Activated CD4-positive, alpha-beta T cell treated with anti-CD3 and anti-CD28 coated beads, Interleukin-2, amount 10 ng/mL, durations not matched to agents 24 days and 14 days (primary cell): ENCODE measurements around the gene FGGY. TPM values are rescaled to one million over a fixed set of nuclear protein-coding genes. Genes with fewer than 3 reads are reported as not detected.
"Not testable (repeated sequence)": the region's sequence is repeated elsewhere in the genome, so short reads cannot be mapped to it uniquely, and the experiment has no call there.

Experiments used
- DNase-seq: peaks from one replicate; pipeline ENCODE4 v3.0.0; 2022
- H3K27ac Mint-ChIP-seq: one replicate; pipeline ENCODE4 v1.8.0; 2022; ENCODE audit warnings: mild to moderate bottlenecking, mixed read lengths
- H3K27me3 Mint-ChIP-seq: one replicate; pipeline ENCODE4 v1.8.0; 2022; ENCODE audit warnings: mixed read lengths
- H3K36me3 Mint-ChIP-seq: one replicate; pipeline ENCODE4 v1.8.0; 2022; ENCODE audit warnings: low read depth, mild to moderate bottlenecking, mixed read lengths
- H3K4me1 Mint-ChIP-seq: one replicate; pipeline ENCODE4 v1.8.0; 2021; ENCODE audit warnings: mixed read lengths
- H3K4me3 Mint-ChIP-seq: one replicate; pipeline ENCODE4 v1.8.0; 2022; ENCODE audit warnings: mild to moderate bottlenecking, moderate library complexity, mixed read lengths
- H3K9me3 Mint-ChIP-seq: one replicate; pipeline ENCODE4 v1.8.0; 2021; ENCODE audit warnings: mixed read lengths
- intact Hi-C: fragments of 100-400 bp; cut with micrococcal nuclease; formaldehyde crosslinking; loops from one replicate; pipeline ENCODE4 v1.15.1; 2023
- total RNA-seq: library from RNA; stranded (reverse); gene quantifications from 2 replicates; pipeline ENCODE4 v1.2.3, GENCODE V29; 2022

The FGGY gene
- total RNA-seq, 1 donor from 2014 or later = 8.1 TPM

DNA sequence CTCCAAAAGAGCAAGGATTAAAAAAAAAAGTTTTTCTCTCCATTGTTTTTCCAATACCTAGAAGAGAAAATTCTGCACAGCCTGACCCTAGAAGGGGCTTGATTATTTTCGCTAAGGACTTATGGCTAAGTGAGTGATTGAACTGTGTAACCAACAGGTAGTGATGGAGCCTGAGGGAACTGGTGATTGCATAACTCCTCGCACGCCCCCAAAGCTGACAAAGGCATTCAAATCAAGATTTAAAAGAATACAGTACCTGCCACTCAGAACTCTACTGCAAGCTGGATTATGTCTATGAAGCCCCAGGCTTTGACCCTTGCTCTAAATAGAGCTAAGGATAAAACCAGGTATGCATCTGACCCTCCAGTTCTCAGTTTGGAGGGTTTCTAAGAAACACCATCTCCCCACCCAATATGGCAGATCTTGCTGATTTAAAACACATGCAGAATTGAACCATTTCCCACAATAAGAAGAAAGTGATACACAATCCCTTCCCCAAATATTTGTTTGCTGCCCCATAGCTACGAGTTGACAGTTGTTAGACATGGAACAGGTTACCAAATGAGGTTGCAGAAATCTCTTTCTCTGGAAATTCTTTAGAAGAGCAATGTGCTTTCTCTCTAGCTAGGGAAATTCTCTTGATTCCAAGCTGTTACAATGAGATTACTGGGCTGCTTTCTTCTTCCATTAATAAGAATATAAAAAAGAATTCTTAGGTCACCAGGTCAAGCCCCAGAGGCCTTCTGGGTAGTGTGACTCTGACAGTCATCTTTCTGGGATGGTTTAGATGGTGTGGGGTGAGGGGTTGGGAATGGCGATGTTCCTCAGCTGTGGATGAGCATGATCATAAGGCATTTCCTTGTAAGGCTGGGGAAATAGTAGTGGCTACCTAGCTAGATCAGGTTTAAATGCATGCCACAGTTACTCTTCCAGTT, 35.1 kb downstream of the FGGY start:
- Mint-ChIP-seq H3K4me3 (no peak overlapping the region), H3K27ac (peak overlapping the region; percentile 80), H3K4me1 (peaks cover 35% of the 10 kb centered on the region), H3K27me3 (no peaks in the 10 kb centered on the region), H3K9me3 (peaks cover 6% of the 10 kb centered on the region), H3K36me3 (peaks cover 9% of the 10 kb centered on the region)
- DNase-seq = no peak
- intact Hi-C loops = loop anchor here (2.0 to 5.0 kb wide), 3 partner anchors 145 to 323 kb away; no protein-coding TSS in a partner anchor

DNA sequence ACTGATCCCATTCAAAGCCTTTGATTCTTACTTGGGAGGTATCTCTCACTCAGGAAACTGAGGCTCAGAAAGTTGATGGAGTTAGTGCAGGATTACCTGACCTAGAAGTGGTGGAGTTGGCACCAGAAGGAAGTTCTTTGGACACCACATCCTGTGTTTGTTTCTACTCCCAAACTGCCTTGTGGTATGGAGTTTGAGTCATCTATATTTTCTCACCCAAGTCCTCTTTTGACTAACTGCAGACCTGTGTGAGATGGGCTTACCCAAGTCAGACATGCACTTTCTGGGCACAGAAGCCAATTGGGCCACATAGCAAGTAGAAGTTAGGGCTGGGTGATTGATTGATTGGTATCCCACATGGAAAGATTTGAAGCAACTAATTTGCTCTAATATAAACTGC, 36.1 kb downstream of the FGGY start:
- intact Hi-C loops = loop anchor here (1.0 to 5.0 kb wide), 6 partner anchors 22 to 324 kb away; partner anchors contain the start of gene FGGY
- H3K4me3 Mint-ChIP-seq = peak overlapping the region; percentile 35

GRCh38 chr1:59333626-59334277, 36.9 kb downstream of the FGGY start:
- no peaks in the 10 kb centered on the region for H3K27me3 Mint-ChIP-seq
- peaks cover 5% of the 10 kb centered on the region for H3K9me3 Mint-ChIP-seq
- peak overlapping the region; percentile 80 for H3K27ac Mint-ChIP-seq
- DNase-seq = peak; percentile 66
- peak overlapping the region; percentile 35 for H3K4me3 Mint-ChIP-seq
- peaks cover 7% of the 10 kb centered on the region for H3K36me3 Mint-ChIP-seq
- peaks cover 23% of the 10 kb centered on the region for H3K4me1 Mint-ChIP-seq
- intact Hi-C loops = loop anchor here (1.0 to 5.0 kb wide), 6 partner anchors 22 to 325 kb away; partner anchors contain the start of gene FGGY

More for the DNA sequence above, 36.1 kb downstream of the FGGY start:
- Mint-ChIP-seq H3K27me3 (no peaks in the 10 kb centered on the region), H3K9me3 (peaks cover 5% of the 10 kb centered on the region), H3K4me1 (peaks cover 30% of the 10 kb centered on the region), H3K36me3 (peaks cover 8% of the 10 kb centered on the region), H3K27ac (peak overlapping the region; percentile 80)
- peak; percentile 76 for DNase-seq

DNA sequence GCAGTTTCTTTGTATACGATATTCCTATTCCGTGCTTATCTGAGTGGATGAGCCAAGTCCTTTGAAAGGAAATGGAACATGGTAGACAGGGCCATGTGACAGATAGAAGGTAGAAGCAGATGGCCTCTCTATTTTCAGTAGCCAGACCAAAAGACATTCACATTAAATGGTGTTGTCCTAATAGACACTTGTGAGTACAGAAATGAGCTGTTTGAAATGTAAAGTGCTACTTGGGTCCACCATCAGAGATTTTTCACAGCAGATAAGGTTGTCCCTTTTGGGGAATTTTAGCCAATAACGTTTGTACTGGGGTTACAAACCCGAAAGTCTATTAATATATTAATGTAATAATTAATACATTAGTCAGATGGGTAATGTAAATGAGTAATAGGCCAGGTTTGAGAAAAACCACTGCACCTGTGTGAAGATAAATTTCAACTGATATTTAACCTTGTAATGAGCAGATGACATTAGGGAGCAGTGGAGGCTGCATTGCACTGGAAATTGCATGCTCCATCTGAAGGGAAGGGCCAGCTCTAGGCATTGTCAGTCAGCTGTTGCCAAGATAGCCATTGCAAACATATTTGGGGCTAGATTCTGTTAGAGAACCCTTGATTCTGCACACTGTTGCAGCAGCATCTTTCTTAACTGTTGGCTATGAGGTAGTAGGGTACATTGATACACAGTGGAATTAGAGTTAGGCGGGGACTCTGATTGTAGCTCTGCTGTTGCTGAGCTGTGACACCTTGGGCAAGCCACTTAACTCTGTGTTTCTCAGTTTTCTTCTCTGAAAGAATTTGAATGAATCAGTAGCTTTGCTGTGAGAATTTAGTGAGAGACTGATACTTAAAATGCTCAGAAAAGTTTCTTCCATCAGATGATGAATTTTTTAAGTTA, 43.8 kb downstream of the FGGY start:
- Mint-ChIP-seq H3K27ac (no peak overlapping the region), H3K36me3 (peaks cover 3% of the 10 kb centered on the region), H3K4me3 (no peak overlapping the region), H3K27me3 (no peaks in the 10 kb centered on the region), H3K4me1 (no peaks in the 10 kb centered on the region), H3K9me3 (no peaks in the 10 kb centered on the region)
- intact Hi-C loops = no loop called here
- DNase-seq = no peak

GRCh38 chr1:59342801-59343575, 46.1 kb downstream of the FGGY start:
- intact Hi-C loops = no loop called here
- Mint-ChIP-seq H3K9me3 (no peaks in the 10 kb centered on the region), H3K4me1 (no peaks in the 10 kb centered on the region), H3K27ac (no peak overlapping the region), H3K36me3 (peaks cover 6% of the 10 kb centered on the region), H3K4me3 (no peak overlapping the region), H3K27me3 (no peaks in the 10 kb centered on the region)
- no peak for DNase-seq

DNA sequence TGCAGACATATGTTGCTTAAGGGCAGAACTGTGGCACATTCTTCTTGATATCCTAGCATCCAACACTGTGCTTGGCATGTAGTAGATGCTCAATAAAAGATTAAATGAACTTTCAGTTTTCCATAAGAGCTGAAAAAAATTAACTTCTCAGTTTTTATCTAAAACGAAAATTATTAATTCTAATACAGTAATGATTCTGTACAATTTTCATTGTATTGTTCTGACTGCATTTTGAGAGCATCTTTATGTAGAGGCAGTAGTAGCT, 46.6 kb downstream of the FGGY start:
- H3K4me1 Mint-ChIP-seq = no peaks in the 10 kb centered on the region
- no peak overlapping the region for H3K4me3 Mint-ChIP-seq
- no peaks in the 10 kb centered on the region for H3K9me3 Mint-ChIP-seq
- intact Hi-C loops = no loop called here
- no peak for DNase-seq
- peaks cover 6% of the 10 kb centered on the region for H3K36me3 Mint-ChIP-seq
- H3K27me3 Mint-ChIP-seq = no peaks in the 10 kb centered on the region
- H3K27ac Mint-ChIP-seq = no peak overlapping the region

DNA sequence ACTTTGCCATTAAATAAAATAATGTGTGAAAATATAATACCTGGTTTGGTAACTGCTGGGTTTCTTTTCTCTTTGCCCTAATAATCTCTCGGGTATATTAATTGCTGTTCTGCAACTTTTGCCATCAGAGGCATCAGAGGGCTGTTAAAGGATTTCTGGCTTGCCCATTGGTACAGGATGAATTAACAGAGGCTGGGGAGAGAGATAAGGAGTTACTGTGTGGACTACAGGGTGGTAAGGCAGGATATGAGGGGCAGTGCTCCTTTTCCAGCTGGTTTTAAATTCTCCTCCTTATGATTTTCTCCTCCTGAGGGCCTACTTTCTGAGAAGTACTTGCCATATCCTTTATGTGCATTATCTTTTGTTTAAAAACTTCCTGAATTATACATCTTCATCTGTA, 48.3 kb downstream of the FGGY start:
- Mint-ChIP-seq H3K27ac (no peak overlapping the region), H3K9me3 (no peaks in the 10 kb centered on the region), H3K27me3 (no peaks in the 10 kb centered on the region), H3K36me3 (peaks cover 6% of the 10 kb centered on the region), H3K4me3 (no peak overlapping the region), H3K4me1 (peaks cover under 1% of the 10 kb centered on the region)
- DNase-seq = no peak
- intact Hi-C loops = no loop called here

DNA sequence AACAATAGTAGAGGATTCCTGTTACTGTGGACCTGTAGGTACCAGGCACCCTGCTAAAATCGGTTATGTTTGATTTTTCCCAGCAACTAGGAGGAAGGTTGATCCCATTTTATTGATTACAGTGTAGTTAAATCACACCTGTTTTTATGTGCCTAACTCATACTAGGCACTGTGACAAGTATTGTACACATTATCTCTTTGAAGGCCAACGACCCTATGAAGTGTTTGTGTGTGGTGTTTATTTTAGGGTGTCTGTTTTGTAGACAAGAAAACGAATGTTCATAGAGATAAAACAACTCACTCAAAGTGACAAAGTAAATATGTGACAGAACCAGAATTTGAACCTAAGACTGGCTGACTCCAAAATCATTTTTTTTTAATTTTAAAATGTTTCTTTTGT, 49.5 kb downstream of the FGGY start:
- peaks cover 7% of the 10 kb centered on the region for H3K4me1 Mint-ChIP-seq
- H3K27me3 Mint-ChIP-seq = no peaks in the 10 kb centered on the region
- intact Hi-C loops = no loop called here
- H3K4me3 Mint-ChIP-seq = no peak overlapping the region
- peaks cover 6% of the 10 kb centered on the region for H3K36me3 Mint-ChIP-seq
- H3K27ac Mint-ChIP-seq = no peak overlapping the region
- DNase-seq = no peak
- no peaks in the 10 kb centered on the region for H3K9me3 Mint-ChIP-seq

DNA sequence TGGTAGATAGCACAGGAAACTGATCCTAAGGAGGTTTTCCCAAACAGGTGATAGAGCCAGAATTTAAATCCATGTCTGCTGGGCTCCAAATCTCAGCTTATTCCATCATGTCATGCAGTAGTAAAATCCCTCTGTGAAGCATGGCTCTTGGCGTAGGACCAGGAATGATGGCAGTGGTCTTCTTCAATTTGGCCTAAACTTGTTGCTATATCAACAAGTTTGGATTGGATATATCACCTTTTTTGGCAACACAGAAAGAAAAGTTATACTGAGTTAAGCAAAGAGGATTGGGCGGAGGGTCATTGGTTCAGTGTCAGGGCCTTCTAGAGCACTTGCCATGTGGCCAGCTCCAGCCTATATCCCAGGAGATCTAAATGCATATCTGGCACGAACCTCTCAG, 52.2 kb downstream of the FGGY start:
- Mint-ChIP-seq H3K4me1 (peaks cover 8% of the 10 kb centered on the region), H3K9me3 (no peaks in the 10 kb centered on the region), H3K36me3 (peaks cover 6% of the 10 kb centered on the region), H3K4me3 (no peak overlapping the region), H3K27me3 (no peaks in the 10 kb centered on the region), H3K27ac (no peak overlapping the region)
- no peak for DNase-seq
- intact Hi-C loops = no loop called here

DNA sequence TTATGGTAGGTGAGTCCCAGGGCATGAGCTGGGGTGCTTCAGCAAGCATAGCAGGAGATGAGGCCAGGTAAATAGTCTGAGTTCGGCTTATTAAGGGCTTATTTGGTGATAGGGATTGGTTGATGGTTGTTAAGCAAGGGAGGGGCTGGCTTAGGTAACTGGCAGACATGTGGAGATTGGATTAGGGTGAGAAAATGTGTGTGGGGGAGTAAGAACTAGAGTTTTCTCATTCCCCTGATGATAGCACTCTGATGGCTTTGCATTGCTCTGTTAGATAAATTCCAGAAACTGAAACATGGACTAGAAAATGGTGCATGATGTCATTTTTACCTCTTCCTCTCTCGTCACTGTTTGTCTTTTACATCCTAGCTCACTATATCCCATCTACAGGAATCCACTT, 53.6 kb downstream of the FGGY start:
- peaks cover 6% of the 10 kb centered on the region for H3K36me3 Mint-ChIP-seq
- peaks cover 14% of the 10 kb centered on the region for H3K4me1 Mint-ChIP-seq
- H3K4me3 Mint-ChIP-seq = no peak overlapping the region
- DNase-seq = no peak
- H3K27ac Mint-ChIP-seq = no peak overlapping the region
- intact Hi-C loops = loop anchor here (10.0 kb wide), 1 partner anchor 124 kb away; no protein-coding TSS in a partner anchor
- no peaks in the 10 kb centered on the region for H3K27me3 Mint-ChIP-seq
- no peaks in the 10 kb centered on the region for H3K9me3 Mint-ChIP-seq

GRCh38 chr1:59352065-59352464, 55.2 kb downstream of the FGGY start:
- no peaks in the 10 kb centered on the region for H3K9me3 Mint-ChIP-seq
- no peaks in the 10 kb centered on the region for H3K27me3 Mint-ChIP-seq
- peaks cover 14% of the 10 kb centered on the region for H3K4me1 Mint-ChIP-seq
- no peak for DNase-seq
- intact Hi-C loops = loop anchor here (10.0 kb wide), 1 partner anchor 123 kb away; no protein-coding TSS in a partner anchor
- H3K4me3 Mint-ChIP-seq = no peak overlapping the region
- peaks cover 2% of the 10 kb centered on the region for H3K36me3 Mint-ChIP-seq
- H3K27ac Mint-ChIP-seq = no peak overlapping the region

DNA sequence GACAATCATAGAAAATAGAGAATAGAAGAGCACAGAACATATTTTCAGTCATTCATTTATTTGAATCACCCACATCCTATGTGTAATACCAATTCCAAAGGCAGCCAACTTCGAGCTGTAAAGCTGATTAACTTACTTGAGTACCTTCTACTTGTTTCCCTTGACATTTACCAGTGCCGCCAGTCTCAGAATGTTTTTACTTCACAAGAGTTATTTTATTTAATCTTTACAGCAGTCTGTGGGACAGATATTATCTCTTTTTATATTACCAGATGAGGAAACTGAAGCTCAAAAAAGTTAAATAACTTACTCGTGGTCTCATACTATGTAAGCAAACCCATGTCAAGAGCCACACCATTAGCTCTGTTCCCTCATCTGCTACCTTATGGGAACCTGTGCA, 56.6 kb downstream of the FGGY start:
- H3K36me3 Mint-ChIP-seq = no peaks in the 10 kb centered on the region
- H3K27ac Mint-ChIP-seq = no peak overlapping the region

DNA sequence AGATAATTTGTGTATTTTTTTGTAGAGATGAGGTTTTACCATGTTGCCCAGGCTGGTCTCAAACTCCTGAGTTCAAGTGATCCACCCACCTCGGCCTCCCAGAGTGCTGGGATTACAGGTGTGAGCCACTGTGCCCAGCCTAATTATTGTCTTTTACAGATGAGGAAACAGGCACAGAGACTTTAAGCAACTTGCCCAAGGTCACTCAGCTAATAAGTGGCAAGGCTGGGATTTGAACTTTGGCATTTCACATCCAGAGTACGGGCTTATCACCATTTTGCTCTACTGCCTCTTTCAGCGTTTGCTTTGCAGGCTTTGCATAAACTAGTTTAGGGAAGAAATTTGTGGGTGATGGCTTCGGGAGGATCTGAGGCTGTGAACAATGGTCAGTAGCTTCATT, 57.3 kb downstream of the FGGY start:
- not testable (repeated sequence) for H3K4me3 Mint-ChIP-seq, H3K36me3 Mint-ChIP-seq, H3K27me3 Mint-ChIP-seq, DNase-seq, H3K9me3 Mint-ChIP-seq
- peak overlapping the region; percentile 91 for H3K27ac Mint-ChIP-seq
- intact Hi-C loops = loop anchor here (10.0 kb wide), 1 partner anchor 121 kb away; no protein-coding TSS in a partner anchor
- peaks cover 14% of the 10 kb centered on the region for H3K4me1 Mint-ChIP-seq

More for the DNA sequence above, 56.6 kb downstream of the FGGY start:
- DNase-seq = no peak
- intact Hi-C loops = loop anchor here (10.0 kb wide), 1 partner anchor 121 kb away; no protein-coding TSS in a partner anchor
- no peaks in the 10 kb centered on the region for H3K27me3 Mint-ChIP-seq
- H3K4me1 Mint-ChIP-seq = peaks cover 14% of the 10 kb centered on the region
- no peaks in the 10 kb centered on the region for H3K9me3 Mint-ChIP-seq
- no peak overlapping the region for H3K4me3 Mint-ChIP-seq
